Activated CD8-positive, alpha-beta memory T cell treated with anti-CD3 and anti-CD28 coated beads, Interleukin-2, amount 50 U/mL, for 24 hours (primary cell): ENCODE results near the gene STPG3.
"Not testable (repeated sequence)": the region's sequence is repeated elsewhere in the genome, so short reads cannot be mapped to it uniquely, and the experiment has no call there.

Experiments used
- DNase-seq: peaks from one replicate; pipeline ENCODE4 v3.0.0-alpha.2; 2020; ENCODE audit errors: extremely low read depth

STPG3 gene

DNA sequence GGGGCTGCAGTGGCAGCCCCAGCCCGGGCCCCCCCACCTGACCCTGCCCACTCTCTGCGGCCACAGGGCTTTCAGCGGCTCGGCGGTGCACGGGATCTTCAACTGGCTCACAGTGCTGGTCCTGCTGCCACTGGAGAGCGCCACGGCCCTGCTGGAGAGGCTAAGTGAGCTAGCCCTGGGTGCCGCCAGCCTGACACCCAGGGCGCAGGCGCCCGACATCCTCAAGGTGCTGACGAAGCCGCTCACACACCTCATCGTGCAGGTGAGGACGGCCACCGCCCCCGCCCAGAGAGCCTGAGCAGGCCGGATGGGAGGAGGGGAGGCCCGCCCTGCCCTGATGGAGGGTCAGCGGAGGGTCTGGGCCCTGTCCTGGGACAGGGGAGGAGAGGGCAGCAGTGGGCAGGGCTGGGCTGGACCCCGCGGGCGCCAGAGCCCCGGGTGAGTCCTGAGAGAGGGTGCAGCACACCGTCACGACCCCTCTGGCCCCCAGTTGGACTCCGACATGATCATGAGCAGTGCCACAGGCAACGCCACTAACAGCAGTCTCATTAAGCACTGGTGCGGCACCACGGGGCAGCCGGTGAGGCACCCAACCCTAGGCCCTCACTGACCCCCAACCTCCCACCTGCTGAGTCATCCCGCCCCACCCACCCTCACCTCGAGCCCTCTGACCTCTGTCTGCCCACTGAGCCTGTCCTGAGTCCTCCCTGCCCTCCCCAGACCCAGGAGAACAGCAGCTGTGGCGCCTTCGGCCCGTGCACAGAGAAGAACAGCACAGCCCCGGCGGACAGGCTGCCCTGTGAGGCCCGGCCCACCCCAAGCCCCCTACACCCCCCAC is 17.7 kb upstream of the STPG3 start:
- DNase-seq, result no peak

DNA sequence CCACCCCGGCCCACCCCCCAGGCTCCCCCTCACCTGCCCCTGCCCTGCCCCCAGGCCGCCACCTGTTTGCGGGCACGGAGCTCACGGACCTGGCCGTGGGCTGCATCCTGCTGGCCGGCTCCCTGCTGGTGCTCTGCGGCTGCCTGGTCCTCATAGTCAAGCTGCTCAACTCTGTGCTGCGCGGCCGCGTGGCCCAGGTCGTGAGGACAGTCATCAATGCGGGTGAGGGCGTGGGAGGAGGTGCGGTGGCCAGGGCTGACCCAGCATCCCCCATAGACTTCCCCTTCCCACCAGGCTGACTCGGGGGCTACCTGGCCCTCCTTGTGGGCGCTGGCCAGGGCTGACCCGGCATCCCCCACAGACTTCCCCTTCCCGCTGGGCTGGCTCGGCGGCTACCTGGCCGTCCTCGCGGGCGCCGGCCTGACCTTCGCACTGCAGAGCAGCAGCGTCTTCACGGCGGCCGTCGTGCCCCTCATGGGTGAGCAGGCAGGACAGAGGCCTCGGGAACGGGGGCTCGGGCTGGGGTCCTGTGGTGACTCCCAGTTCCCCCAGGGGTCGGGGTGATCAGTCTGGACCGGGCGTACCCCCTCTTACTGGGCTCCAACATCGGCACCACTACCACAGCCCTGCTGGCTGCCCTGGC is 16.9 kb upstream of the STPG3 start:
- no peak for DNase-seq

DNA sequence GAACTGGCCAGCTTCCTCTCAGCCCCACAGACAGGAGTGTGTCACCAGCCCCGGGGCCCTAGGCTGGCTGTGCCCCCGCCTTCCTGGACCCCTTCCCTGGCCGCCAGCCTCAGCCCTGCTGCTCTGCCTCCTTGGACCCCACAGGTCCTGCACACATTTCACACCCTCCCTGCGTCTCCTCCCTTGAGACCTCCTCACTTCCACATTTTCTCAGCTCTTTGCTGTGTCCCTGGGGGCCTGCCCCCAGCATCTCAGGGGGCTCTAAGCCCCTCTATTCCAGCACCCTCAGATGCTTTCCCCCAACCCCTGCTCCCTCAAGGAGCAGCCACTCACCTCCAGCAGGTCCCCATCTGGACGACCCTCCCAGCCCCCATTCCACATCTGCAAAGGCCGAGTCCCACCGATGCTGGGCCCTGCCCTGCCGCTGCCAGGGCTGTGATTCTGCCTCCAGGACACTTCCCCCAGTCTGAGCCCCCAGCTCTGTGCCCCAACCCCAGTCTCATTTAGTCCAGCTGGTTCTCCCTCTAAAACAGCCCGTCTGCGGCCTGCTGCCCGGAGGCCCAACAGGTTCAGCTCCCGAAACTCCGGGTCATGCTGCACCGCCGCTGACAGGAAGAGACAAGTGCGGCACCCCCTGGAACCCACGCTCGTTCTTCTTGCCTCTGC is 16.2 kb upstream of the STPG3 start:
- no peak for DNase-seq

DNA sequence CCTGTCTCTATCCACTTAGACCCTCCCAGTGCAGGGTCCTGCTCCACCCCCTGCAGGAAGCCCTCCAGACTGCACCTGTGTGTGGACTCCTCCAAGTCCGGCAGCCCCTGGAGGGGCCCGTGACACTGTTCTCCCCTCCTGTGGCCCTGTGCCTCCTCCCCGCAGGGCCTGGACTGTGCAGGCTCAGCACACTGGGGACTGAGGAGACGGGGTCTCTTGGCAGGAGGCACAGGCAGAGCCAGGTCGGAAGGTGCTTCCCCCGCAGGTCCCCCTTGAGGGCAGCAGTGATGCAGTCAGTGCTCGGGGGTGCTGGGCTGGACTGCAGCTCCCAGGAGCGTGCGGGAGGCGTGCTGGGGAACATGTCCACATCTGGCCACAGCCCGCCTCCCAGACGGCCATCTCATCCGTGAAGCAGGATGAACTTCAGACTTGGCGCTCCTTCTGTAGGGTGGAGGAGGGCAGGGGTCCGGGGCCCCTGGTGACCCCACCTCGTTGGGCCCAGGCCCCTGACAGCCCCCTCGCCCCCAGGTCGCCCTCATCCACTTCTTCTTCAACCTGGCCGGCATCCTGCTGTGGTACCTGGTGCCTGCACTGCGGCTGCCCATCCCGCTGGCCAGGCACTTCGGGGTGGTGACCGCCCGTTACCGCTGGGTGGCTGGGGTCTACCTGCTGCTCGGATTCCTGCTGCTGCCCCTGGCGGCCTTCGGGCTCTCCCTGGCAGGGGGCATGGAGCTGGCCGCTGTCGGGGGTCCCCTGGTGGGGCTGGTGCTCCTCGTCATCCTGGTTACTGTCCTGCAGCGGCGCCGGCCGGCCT is 15.5 kb upstream of the STPG3 start:
- DNase-seq, result no peak

DNA sequence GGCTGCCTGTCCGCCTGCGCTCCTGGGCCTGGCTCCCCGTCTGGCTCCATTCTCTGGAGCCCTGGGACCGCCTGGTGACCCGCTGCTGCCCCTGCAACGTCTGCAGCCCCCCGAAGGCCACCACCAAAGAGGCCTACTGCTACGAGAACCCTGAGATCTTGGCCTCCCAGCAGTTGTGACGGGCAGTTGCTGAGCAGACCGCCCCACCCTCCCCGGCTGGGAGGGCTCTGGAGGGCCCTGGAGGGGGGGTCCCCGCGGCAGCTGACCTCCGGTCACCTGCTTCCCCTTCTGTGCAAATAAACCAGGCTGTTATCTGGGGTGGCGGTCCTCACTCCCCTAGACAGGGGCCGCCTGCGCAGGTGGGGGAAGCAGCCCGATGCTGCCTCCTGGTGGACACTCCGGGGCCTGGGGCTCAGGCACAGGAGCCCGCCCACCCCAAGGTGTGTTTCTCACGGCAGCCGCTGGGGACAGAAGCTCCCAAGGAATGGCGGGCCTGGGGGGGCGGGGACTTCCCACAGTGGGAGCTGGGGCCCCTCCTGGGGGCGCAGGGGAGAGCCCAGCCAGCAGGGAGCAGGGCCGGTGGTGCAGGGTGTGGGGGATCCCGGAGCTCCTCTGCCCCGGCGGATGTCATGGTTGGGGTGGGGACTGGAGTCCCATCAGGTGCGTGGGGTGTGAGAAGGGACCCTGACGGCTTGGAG is 14.7 kb upstream of the STPG3 start:
- peak; percentile 72 for DNase-seq

DNA sequence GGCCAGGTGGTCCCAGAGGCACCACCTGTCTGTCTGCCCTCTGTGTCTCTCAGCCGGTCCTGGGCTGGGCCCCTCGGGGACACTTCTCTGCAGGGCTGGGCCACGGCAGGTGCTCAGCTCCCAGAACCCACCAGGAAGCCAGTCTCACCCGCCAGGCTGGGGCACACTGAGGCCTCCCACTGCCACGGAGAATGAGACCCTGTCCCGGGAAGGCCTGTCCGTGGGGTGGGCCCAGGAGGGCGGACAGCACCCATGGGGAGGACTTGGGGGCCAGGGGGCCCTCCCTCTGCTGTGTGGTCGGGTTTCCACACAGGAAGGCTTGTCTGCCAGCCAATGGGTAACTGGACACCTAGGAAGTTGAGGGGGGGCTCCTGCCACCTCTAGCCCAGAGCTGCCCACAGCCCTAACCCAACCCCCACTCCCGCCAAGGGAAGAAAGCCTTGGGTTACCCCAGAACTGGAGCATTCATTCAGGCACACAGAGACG is 14.1 kb upstream of the STPG3 start:
- DNase-seq, result no peak

DNA sequence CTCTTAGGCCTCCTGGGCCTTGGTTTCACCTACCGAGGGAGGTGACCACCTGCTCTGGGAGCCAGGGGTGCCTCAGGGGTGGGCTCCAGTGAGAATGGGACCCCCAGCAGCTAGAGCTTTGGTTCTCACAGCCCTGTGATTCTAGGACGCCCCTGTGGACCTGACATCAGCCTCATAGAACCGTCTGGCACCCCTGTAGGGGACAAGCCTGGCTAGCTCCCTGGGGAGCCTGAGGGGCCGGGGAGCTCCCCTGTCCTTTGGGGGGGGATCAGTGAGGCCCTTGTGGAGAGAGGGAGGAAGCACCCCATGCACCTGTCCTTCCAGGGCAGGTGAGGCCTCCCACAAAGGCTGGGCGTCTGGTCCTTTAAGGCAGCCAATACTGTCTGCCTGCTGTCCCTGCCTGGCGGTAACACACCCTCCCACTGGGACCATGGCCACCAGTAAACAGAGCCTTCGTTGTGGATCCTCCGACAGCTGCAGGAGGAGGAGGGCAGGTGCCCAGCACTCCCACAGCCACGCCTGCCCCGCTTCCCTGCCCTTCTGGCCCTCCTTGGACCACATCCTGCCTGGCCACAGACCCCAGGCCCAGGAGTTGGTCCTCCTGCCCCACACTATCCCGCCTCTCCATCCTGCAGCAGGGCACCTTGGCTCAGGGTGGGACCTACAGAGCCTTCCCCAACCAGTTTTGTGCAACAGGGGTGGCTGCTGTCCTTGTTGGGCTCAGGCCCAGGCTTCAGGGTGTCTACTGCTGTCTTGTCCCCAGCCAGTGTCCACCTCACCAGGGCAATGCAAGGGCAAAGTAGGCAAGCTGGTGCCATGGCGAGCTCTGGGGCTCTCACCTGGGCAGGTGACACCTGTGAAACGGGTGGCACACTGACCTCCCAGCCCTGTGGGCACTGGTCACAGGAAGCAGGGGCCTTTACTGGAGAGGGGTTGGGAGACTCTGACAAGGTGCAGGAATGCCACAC is 13.0 kb upstream of the STPG3 start:
- DNase-seq, result no peak

DNA sequence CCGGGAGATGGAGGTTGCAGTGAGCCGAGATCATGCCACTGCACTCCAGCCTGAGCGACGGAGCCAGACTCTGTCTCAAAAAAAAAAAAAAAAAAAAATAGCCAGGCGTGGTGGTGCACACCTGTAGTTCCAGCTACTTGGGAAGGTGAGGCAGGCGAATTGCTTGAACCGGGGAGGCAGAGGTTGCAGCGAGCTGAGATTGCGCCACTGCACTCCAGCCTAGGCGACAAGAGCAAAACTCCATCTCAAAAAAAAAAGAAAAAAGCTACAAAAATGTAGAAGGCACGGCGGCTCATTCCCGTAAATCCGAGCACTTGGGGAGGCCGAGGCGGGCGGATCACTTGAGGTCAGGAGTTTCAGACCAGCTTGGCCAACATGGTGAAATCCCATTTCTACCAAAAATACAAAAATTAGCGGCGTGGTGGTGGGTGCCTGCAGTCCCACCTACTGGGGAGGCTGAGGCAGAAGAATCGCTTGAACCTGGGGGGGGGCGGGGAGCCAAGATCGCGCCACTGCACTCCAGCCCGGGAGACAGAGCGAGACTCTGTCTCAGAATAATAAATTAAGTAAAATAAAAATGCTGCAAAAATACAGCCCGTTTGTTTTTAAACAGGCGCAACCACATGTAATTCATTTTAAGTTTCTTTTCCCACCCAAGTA is 11.4 kb upstream of the STPG3 start:
- not testable (repeated sequence) for DNase-seq

DNA sequence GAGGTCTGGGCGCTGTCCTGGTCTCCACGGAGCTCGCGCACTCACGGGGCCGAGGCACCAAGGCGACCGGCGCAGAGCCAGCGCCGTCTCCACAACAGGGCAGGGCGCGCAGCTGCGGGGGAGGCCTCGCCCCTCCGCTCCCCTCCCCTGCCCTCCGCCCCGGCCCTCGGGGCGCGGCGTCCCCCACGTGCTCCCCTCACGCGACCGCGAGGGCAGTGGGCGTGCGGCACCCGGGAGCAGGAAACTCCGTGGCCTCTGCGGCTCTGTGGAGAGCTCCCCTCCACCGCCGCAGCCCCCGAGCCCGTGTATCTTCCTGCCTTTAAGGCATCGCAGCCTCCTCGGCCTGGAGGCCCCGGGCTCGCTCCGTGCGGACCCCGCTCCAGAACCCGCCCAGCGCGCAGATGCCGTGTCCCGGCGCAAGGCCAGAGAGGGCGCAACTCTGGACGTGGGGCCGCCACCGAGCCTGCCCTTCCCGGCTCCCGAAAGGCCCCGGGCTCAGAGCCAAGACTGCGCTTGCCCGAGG is 10.7 kb upstream of the STPG3 start:
- peak; percentile 32 for DNase-seq

DNA sequence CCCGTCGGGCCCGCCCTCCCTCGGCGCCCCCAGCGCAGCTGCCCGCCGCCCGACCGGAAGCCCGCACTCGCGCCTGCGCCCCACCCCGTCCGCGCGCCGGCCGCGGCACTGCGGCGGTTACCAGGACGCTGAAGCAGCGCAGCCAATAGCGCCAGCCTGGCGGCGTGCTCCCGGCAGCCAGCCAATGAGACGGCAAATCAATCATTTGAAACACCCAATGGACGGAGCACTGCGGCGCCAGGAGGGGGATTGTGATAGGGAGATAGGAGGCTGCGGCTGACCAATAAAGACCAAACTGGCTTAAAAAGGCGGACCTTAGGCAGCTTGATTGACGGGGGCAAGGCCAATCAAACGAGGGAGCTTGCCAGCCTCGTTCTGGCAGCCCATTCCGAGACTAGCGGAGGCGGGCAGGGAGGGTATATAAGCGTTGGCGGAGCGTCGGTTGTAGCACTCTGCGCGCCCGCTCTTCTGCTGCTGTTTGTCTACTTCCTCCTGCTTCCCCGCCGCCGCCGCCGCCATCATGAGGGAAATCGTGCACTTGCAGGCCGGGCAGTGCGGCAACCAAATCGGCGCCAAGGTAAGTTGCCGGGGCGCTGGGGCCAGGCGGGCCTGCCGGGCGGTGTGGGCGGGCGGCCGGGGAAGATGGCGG is 10.1 kb upstream of the STPG3 start, which contains the start of gene TUBB4B:
TSS of gene TUBB4B (plus strand) at position 447 of the 649 bp plus-strand sequence. CDS start at position 521, 74 bp downstream.
- DNase-seq, result peak; percentile 97

DNA sequence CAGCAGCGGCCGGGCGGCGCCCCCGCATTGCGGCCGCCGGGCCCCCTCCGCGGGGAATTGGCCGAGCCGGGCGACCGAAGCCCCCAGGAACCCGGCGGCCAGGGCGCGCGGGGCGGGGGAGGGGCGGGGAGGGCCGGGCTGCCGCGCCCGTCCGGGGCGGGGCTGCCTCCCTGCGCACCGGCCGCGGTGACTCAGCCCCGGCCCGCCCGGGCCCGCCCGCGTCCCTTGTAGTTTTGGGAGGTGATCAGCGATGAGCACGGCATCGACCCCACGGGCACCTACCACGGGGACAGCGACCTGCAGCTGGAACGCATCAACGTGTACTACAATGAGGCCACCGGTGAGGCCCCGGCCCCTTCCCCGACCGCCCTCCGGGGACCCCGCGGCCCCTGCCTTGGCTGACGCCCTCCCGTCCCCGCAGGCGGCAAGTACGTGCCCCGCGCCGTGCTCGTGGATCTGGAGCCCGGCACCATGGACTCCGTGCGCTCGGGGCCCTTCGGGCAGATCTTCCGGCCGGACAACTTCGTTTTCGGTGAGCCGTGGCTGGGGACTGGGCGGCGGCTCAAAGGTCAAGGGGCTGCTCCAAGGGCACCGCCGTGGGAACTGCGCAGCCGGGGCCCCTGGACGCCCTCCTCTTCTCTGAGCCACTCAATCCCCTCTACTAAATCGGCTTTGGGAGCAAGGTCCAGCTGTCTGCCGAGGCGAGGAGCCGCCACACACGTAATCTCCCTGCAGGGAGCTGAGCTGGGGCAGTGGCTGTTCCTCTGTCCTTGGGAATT is 9.4 kb upstream of the STPG3 start:
- no peak for DNase-seq

DNA sequence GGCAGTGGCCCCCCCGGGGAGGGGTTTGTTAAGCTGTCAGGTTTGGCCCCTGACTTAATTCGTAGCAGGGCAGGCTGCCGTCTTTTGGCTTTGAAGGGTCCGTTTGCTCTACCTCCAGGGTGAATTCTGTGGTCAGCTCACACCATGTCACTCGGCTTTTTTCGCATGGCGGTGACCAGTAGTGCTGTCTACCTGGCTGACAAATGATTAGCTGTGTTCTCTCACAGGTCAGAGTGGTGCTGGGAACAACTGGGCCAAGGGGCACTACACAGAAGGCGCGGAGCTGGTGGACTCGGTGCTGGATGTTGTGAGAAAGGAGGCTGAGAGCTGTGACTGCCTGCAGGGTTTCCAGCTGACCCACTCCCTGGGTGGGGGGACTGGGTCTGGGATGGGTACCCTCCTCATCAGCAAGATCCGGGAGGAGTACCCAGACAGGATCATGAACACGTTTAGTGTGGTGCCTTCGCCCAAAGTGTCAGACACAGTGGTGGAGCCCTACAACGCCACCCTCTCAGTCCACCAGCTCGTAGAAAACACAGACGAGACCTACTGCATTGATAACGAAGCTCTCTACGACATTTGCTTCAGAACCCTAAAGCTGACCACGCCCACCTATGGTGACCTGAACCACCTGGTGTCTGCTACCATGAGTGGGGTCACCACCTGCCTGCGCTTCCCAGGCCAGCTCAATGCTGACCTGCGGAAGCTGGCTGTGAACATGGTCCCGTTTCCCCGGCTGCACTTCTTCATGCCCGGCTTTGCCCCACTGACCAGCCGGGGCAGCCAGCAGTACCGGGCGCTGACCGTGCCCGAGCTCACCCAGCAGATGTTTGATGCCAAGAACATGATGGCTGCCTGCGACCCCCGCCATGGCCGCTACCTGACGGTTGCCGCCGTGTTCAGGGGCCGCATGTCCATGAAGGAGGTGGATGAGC is 8.6 kb upstream of the STPG3 start:
- DNase-seq, result no peak

DNA sequence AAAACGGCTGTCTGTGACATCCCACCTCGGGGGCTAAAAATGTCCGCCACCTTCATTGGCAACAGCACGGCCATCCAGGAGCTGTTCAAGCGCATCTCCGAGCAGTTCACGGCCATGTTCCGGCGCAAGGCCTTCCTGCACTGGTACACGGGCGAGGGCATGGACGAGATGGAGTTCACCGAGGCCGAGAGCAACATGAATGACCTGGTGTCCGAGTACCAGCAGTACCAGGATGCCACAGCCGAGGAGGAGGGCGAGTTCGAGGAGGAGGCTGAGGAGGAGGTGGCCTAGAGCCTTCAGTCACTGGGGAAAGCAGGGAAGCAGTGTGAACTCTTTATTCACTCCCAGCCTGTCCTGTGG is 7.8 kb upstream of the STPG3 start:
- DNase-seq, result not testable (repeated sequence)

DNA sequence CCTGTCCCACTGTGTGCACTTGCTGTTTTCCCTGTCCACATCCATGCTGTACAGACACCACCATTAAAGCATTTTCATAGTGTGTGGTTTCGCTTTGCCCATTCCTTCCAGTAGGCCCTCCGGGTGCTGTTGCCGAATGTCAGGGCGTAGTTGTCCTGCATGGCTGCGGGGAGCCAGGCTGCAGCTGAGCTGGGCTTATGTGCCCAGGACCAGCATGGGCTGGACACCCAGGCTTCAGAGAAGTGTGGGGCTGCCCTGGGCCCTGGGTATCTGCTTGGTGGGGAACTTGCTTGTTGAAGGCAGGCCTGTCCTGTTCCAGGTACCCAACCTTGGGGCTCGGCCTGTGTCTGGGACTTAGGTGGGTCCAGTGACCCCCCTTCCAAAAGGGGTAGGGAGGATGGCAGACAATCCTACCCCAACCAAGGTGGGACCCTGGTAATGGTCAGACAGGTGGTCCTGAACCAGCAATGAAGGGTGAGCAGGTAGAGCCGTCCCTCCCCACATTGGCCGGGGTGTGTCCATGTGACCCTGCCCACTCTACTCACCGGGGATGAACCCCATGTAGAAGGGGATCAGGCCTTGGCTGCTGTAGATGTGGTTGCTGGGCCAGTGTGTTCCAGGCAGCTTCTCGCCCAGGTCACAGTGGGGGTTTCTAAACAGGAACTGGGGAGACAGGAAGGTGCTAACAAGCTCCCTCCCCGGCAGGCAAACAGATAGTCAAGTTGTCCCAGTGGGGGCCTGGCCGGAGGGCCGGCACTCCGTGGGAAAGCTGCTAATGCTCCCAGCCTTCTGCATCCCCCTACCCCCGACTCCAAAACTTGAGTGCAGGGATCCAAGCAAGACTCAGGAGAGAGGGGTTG is 7.2 kb upstream of the STPG3 start:
- DNase-seq, result no peak
